Smooth muscle cell of the coronary artery (primary cell): ENCODE measurements around the gene KANSL1. TPM values are rescaled to one million over a fixed set of nuclear protein-coding genes. Genes with fewer than 3 reads are reported as not detected.

Experiments used
- total RNA-seq: library from RNA; depleted of rRNA; stranded (reverse); fragments of >200 nt; gene quantifications from 2 replicates; pipeline ENCODE4 v1.2.3, GENCODE V29; 2014; ENCODE audit warnings: low replicate concordance

Gene KANSL1
- 35.8 and 41.9 TPM in 2 replicates for total RNA-seq

GRCh38 chr17:46193151-46193625, at the start of gene KANSL1:
Gene KANSL1, minus strand, starts transcription at chr17:46193429. Its CDS starts 21,286 bp downstream, at chr17:46172143.

DNA sequence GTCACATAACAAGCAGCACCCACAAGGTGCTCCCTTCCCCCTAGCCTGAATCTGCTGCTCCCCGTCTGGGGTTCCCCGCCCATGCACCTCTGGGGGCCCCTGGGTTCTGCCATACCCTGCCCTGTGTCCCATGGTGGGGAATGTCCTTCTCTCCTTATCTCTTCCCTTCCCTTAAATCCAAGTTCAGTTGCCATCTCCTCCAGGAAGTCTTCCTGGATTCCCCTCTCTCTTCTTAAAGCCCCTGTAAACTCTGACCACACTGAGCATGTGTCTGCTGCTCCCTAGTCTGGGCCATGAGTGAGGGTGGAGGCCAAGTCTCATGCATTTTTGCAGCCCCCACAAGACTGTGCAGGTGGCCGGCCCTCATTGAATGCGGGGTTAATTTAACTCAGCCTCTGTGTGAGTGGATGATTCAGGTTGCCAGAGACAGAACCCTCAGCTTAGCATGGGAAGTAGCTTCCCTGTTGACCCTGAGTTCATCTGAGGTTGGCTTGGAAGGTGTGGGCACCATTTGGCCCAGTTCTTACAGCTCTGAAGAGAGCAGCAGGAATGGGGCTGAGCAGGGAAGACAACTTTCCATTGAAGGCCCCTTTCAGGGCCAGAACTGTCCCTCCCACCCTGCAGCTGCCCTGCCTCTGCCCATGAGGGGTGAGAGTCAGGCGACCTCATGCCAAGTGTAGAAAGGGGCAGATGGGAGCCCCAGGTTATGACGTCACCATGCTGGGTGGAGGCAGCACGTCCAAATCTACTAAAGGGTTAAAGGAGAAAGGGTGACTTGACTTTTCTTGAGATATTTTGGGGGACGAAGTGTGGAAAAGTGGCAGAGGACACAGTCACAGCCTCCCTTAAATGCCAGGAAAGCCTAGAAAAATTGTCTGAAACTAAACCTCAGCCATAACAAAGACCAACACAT, 194.0 kb downstream of the KANSL1 start, which contains the start of gene STH:
Gene STH, plus strand, starts transcription at position 264 of the 913 bp plus-strand sequence. Its CDS starts 30 bp downstream, at position 294.

Other genes with a start within 250 kb of the KANSL1 start
- gene STH, start 194.2 kb downstream of the KANSL1 start, total RNA-seq, result not detected in 2 replicates
- 0.70 and 1.2 TPM in 2 replicates for gene LRRC37A, start 101.7 kb upstream of the KANSL1 start, total RNA-seq
- 2.0 and 2.2 TPM in 2 replicates for gene ARL17B, start 168.3 kb upstream of the KANSL1 start, total RNA-seq